ENCODE data around the gene ASIC4. TPM values are rescaled to one million over a fixed set of nuclear protein-coding genes. Genes with fewer than 3 reads are reported as not detected.

The ASIC4 gene
- total RNA-seq, 1 donor from 2014 or later, result not detected

- DNase-seq (ENCODE audit: extremely low read depth, low read depth, low spot score), result no peak
Measured at GRCh38 chr2:219496825-219497494, 17.3 kb upstream of the ASIC4 start.

- no peak for DNase-seq (ENCODE audit: extremely low read depth, low read depth, low spot score)
Measured at GRCh38 chr2:219497495-219498279, 16.6 kb upstream of the ASIC4 start.

GRCh38 chr2:219498280-219499057 lies 15.8 kb upstream of the ASIC4 start, which contains the start of gene GMPPA:
Gene GMPPA (plus strand): TSS chr2:219498891. CDS start chr2:219499976, 1,085 bp downstream.
- DNase-seq (ENCODE audit: extremely low read depth, low read depth, low spot score), result peak; percentile 94

DNA sequence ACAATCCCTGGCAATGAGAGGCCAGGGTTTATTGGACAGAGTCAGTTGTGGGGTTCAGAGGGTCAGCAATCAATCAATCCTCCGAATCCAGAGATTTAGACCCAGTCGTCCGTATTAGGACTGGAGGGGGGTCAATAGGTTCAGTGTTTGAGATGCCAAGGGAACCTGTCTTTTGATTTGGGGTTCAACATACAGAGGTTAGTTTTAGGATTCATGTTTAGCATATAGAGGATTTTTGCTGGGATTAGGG lies 15.3 kb upstream of the ASIC4 start:
- DNase-seq (ENCODE audit: extremely low read depth, low read depth, low spot score), result no peak

DNA sequence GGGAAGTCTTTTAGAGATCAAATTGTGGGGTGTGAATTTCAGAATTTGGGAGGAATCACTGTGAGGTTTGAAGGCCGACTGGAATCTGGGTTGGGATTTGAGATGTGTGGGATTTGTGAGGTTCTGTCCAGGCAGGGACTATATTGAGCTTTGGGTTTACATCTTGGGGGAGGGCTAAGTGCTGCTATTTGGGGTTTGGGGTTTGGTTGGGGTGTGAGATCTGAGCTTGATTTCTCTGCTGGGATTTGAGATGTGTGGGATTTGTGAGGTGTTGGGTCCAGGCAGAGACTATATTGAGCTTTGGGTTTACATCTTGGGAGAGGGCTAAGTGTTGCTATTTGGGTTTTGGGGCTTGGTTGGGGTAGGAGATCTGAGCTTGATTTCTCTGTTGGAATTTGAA lies 14.7 kb upstream of the ASIC4 start:
- no peak for DNase-seq (ENCODE audit: extremely low read depth, low read depth, low spot score)

GRCh38 chr2:219500135-219500534 lies 14.1 kb upstream of the ASIC4 start:
- DNase-seq (ENCODE audit: extremely low read depth, low read depth, low spot score), result no peak

GRCh38 chr2:219501849-219502248 lies 12.4 kb upstream of the ASIC4 start:
- no peak for DNase-seq (ENCODE audit: extremely low read depth, low read depth, low spot score)

- DNase-seq (ENCODE audit: extremely low read depth, low read depth, low spot score), result no peak
Measured at GRCh38 chr2:219502618-219503017, 11.7 kb upstream of the ASIC4 start.

- no peak for DNase-seq (ENCODE audit: extremely low read depth, low read depth, low spot score)
Measured at GRCh38 chr2:219505585-219505984, 8.7 kb upstream of the ASIC4 start.

- DNase-seq (ENCODE audit: extremely low read depth, low read depth, low spot score), result no peak
Measured at GRCh38 chr2:219506153-219506801, 8.0 kb upstream of the ASIC4 start.

GRCh38 chr2:219506802-219507526 lies 7.3 kb upstream of the ASIC4 start:
- no peak for DNase-seq (ENCODE audit: extremely low read depth, low read depth, low spot score)

GRCh38 chr2:219507581-219508443 lies 6.5 kb upstream of the ASIC4 start:
- no peak for DNase-seq (ENCODE audit: extremely low read depth, low read depth, low spot score)

- no peak for DNase-seq (ENCODE audit: extremely low read depth, low read depth, low spot score)
Measured at GRCh38 chr2:219508444-219508734, 5.9 kb upstream of the ASIC4 start.

- DNase-seq (ENCODE audit: extremely low read depth, low read depth, low spot score), result no peak
Measured at GRCh38 chr2:219508971-219509779, 5.1 kb upstream of the ASIC4 start.

DNA sequence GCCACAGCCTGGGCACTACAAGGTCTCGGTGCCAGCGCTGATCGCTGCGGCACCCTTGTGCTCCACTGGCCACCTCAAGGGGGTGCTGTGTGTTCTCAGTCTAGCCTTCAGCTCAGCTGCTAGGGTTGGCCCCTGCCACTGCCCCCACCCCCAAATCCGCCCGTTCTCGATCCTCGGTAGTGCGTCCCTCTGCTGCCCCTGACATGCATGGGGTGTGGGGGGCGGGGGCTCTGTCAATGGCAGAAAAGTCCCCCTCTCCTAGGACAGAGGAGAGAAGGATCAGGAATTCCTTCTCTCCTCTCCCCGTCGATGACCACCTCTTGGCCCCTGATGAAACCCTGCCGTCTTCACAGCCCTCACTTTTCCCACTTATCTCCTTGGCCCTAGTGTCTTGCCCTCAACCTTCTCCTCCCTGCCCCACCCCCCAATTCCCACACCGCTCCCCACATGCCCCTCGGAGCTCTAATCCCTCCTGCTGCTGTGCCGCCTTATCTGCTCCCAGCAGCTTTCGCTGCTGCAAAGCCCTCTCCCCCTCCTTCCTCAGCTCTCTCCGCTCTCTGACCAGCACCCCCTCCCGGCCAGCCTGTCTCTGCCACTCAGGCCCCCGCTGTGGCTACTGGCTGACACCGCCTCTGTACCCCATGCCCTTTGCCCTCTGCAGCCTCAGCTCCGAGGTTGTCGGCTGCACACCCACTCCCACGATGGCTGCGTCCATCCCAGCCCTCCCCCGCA lies 4.3 kb upstream of the ASIC4 start:
- DNase-seq (ENCODE audit: extremely low read depth, low read depth, low spot score), result no peak

GRCh38 chr2:219510512-219511135 lies 3.7 kb upstream of the ASIC4 start:
- DNase-seq (ENCODE audit: extremely low read depth, low read depth, low spot score), result no peak

- no peak for DNase-seq (ENCODE audit: extremely low read depth, low read depth, low spot score)
Measured at GRCh38 chr2:219511547-219512325, 2.5 kb upstream of the ASIC4 start.

All from glomerular endothelial cell (primary cell).